T-helper 1 cell treated with Interleukin-12 subunit alpha and Interleukin-12 subunit beta and Interleukin-4 antibody, amounts not matched to agents 30 ng/mL and 1 ng/mL, for 36 hours (primary cell): ENCODE measurements around the gene USP27X. TPM values are rescaled to one million over a fixed set of nuclear protein-coding genes. Genes with fewer than 3 reads are reported as not detected.

Experiments
- intact Hi-C: fragments of 100-400 bp; cut with micrococcal nuclease; formaldehyde crosslinking; loops from one replicate; pipeline ENCODE4 v1.15.1; 2024
- total RNA-seq: library from RNA; stranded (reverse); gene quantifications from 2 replicates; pipeline ENCODE4 v1.2.3, GENCODE V29; 2022

Gene USP27X
- total RNA-seq, 1 donor from 2014 or later, result 2.3 TPM

- intact Hi-C loops, result no loop called here
Measured at GRCh38 chrX:49880668-49881067, 1.4 kb downstream of the USP27X start.

- intact Hi-C loops, result loop anchor here (1.0 kb wide), 2 partner anchors 31 to 35 kb away; no protein-coding TSS in a partner anchor
Measured at GRCh38 chrX:49884290-49884862, 5.1 kb downstream of the USP27X start.

- intact Hi-C loops, result no loop called here
Measured at GRCh38 chrX:49892542-49892941, 13.3 kb downstream of the USP27X start.

GRCh38 chrX:49896951-49897350 is 17.7 kb downstream of the USP27X start:
- intact Hi-C loops, result no loop called here

GRCh38 chrX:49901048-49901447 is 21.8 kb downstream of the USP27X start:
- intact Hi-C loops, result no loop called here

- intact Hi-C loops, result loop anchor here (10.0 kb wide), 1 partner anchor 1074 kb away; no protein-coding TSS in a partner anchor
Measured at GRCh38 chrX:49910344-49910743, 31.1 kb downstream of the USP27X start.

- intact Hi-C loops, result loop anchor here (10.0 kb wide), 1 partner anchor 1073 kb away; no protein-coding TSS in a partner anchor
Measured at GRCh38 chrX:49912086-49912485, 32.8 kb downstream of the USP27X start.

- intact Hi-C loops, result loop anchor here (10.0 kb wide), 1 partner anchor 1072 kb away; no protein-coding TSS in a partner anchor
Measured at GRCh38 chrX:49912861-49913260, 33.6 kb downstream of the USP27X start.

- intact Hi-C loops, result loop anchor here (1.0 to 10.0 kb wide), 6 partner anchors 31 to 1069 kb away; partner anchors contain the start of gene CCNB3
Measured at GRCh38 chrX:49915361-49916222, 36.3 kb downstream of the USP27X start.

GRCh38 chrX:49919617-49920016 is 40.3 kb downstream of the USP27X start:
- intact Hi-C loops, result loop anchor here (1.0 to 10.0 kb wide), 5 partner anchors 35 to 1397 kb away; partner anchors contain the start of genes EBP, HDAC6 and RBM3

GRCh38 chrX:49921109-49921508 is 41.8 kb downstream of the USP27X start:
- intact Hi-C loops, result loop anchor here (5.0 kb wide), 3 partner anchors 1119 to 1399 kb away; partner anchors contain the start of genes EBP, HDAC6 and RBM3

- intact Hi-C loops, result loop anchor here (1.0 to 5.0 kb wide), 6 partner anchors 43 to 1400 kb away; partner anchors contain the start of genes CCNB3, EBP, HDAC6 and RBM3
Measured at GRCh38 chrX:49922291-49923241, 43.3 kb downstream of the USP27X start, which contains the start of gene CLCN5. CLCN5 (plus strand) TSS chrX:49922596; CDS start chrX:49925299, 2,703 bp downstream.

- intact Hi-C loops, result no loop called here
Measured at GRCh38 chrX:49925176-49925575, 45.9 kb downstream of the USP27X start.

GRCh38 chrX:49930039-49930438 is 50.8 kb downstream of the USP27X start:
- intact Hi-C loops, result no loop called here

Other genes with a start within 250 kb of the USP27X start
- gene PAGE1, start 183.5 kb upstream of the USP27X start, total RNA-seq, result not detected in 2 replicates
- not detected in 2 replicates for gene PAGE4, start 50.2 kb upstream of the USP27X start, total RNA-seq
- gene CLCN5, start 43.1 kb downstream of the USP27X start, total RNA-seq, result 3.2 and 5.4 TPM in 2 replicates